ENCODE data around the gene PEX14. TPM values are rescaled to one million over a fixed set of nuclear protein-coding genes. Genes with fewer than 3 reads are reported as not detected.

PEX14 gene
- total RNA-seq, 1 donor from 2014 or later, result 31.4 TPM

DNA sequence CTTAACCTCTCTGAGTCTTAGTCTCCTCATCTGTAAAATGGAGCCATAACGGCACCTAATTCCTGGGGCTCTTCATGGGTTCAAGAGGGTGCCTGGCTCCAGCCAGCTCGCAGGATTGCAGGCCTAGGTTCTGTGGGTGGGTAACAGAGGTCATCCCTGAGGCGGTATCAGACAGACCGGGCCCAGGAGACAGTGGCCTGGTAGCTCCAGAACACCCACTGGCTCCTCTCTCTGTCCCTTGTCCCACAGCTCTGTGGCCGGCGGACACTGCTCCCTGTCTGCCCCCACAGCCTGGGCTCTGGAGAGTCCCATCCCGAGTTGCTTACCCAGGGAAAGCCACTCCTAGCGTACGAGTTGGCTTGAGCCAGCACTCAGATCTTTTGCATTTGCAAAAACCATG is 150.3 kb downstream of the PEX14 start:
- H3K4me1 Mint-ChIP-seq, result peaks cover 2% of the 10 kb centered on the region
- no peak overlapping the region for H3K27ac Mint-ChIP-seq
- peaks cover 13% of the 10 kb centered on the region for H3K36me3 Mint-ChIP-seq
- H3K4me3 Mint-ChIP-seq, result no peak overlapping the region
- H3K27me3 Mint-ChIP-seq (ENCODE audit: low read depth), result no peaks in the 10 kb centered on the region
- DNase-seq (ENCODE audit: low spot score in 2 of 2, unreplicated experiment in 2 of 2), result no peak
- TF ChIP-seq CTCF (IDR thresholded peaks at IDR 0.05; ENCODE audit: unreplicated experiment), result no peak
- no peaks in the 10 kb centered on the region for H3K9me3 Mint-ChIP-seq

- TF ChIP-seq CTCF (IDR thresholded peaks at IDR 0.05; ENCODE audit: unreplicated experiment), result no peak
- no peak overlapping the region for H3K4me3 Mint-ChIP-seq
- no peaks in the 10 kb centered on the region for H3K27me3 Mint-ChIP-seq (ENCODE audit: low read depth)
- no peak for DNase-seq (ENCODE audit: low spot score in 2 of 2, unreplicated experiment in 2 of 2)
- H3K27ac Mint-ChIP-seq, result no peak overlapping the region
- H3K36me3 Mint-ChIP-seq, result peaks cover 16% of the 10 kb centered on the region
- no peaks in the 10 kb centered on the region for H3K9me3 Mint-ChIP-seq
- H3K4me1 Mint-ChIP-seq, result peaks cover 2% of the 10 kb centered on the region
Observed at GRCh38 chr1:10625554-10625953, 150.8 kb downstream of the PEX14 start.

- no peak overlapping the region for H3K27ac Mint-ChIP-seq
- H3K4me1 Mint-ChIP-seq, result peaks cover 2% of the 10 kb centered on the region
- no peak for DNase-seq (ENCODE audit: low spot score in 2 of 2, unreplicated experiment in 2 of 2)
- no peak for TF ChIP-seq CTCF (IDR thresholded peaks at IDR 0.05; ENCODE audit: unreplicated experiment)
- H3K27me3 Mint-ChIP-seq (ENCODE audit: low read depth), result no peaks in the 10 kb centered on the region
- H3K9me3 Mint-ChIP-seq, result no peaks in the 10 kb centered on the region
- no peak overlapping the region for H3K4me3 Mint-ChIP-seq
- peaks cover 17% of the 10 kb centered on the region for H3K36me3 Mint-ChIP-seq
Observed at GRCh38 chr1:10626131-10626731, 151.5 kb downstream of the PEX14 start.

DNA sequence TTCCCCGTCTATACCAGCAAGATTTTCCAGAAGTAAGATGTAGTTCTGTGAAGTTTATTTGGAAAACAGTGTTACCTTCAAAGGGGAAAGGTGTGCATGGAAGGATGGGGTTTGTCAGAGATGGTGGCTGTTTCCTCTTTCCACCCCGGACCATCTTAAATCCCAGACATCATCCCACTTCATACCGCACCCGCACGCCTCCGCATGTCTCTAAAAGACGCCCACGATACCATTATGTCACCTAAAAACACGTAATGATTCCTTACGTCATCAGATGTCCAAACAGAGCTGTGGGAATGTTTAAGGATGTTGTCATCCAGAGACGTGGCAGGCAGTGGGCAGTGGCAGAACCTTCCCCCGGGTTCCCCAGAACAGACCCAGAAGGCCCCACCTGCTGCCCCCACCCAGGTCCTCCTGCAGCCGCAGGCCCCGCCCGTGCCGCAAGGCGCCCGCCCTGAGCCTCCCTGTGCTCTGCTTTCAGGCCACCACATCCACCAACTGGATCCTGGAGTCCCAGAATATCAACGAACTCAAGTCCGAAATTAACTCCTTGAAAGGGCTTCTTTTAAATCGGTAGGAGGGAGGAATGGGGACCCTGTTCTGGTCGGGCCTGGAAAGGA is 152.2 kb downstream of the PEX14 start:
- Mint-ChIP-seq H3K27me3 (ENCODE audit: low read depth) (no peaks in the 10 kb centered on the region), H3K9me3 (no peaks in the 10 kb centered on the region), H3K4me1 (peaks cover 2% of the 10 kb centered on the region), H3K36me3 (peaks cover 17% of the 10 kb centered on the region), H3K4me3 (no peak overlapping the region), H3K27ac (no peak overlapping the region)
- TF ChIP-seq CTCF (IDR thresholded peaks at IDR 0.05; ENCODE audit: unreplicated experiment), result no peak
- no peak for DNase-seq (ENCODE audit: low spot score in 2 of 2, unreplicated experiment in 2 of 2)

DNA sequence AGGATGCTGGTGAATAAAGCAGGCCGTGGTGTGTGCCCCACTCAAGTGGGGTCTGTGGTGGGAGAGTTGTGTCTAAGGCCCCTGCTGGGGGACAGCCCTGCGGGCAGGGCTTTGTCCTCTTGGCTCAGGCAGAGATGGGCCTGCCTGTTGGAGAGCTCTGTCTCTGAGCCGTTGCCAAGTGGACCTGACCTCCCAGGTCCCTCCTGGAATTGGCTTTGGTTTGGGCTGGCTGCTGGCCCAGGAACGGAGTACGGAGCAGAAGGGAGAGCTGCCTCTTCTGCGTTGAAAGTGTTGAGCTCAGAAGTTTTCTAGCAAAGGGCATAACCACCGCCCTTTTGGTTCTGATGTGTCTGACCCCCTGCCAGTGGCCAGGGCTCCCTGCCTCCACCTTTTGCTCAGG is 153.9 kb downstream of the PEX14 start:
- no peaks in the 10 kb centered on the region for H3K27me3 Mint-ChIP-seq (ENCODE audit: low read depth)
- TF ChIP-seq CTCF (IDR thresholded peaks at IDR 0.05; ENCODE audit: unreplicated experiment), result no peak
- no peaks in the 10 kb centered on the region for H3K9me3 Mint-ChIP-seq
- no peak overlapping the region for H3K4me3 Mint-ChIP-seq
- H3K4me1 Mint-ChIP-seq, result peaks cover 2% of the 10 kb centered on the region
- peaks cover 12% of the 10 kb centered on the region for H3K36me3 Mint-ChIP-seq
- no peak for DNase-seq (ENCODE audit: low spot score in 2 of 2, unreplicated experiment in 2 of 2)
- no peak overlapping the region for H3K27ac Mint-ChIP-seq

Data from mesothelial cell of epicardium (in vitro differentiated cells).